Hematopoietic multipotent progenitor cell (in vitro differentiated cells): ENCODE results near the gene ACBD4. TPM values are rescaled to one million over a fixed set of nuclear protein-coding genes. Genes with fewer than 3 reads are reported as not detected.

ENCODE experiments used
- DNase-seq, 3 donors: peaks; one replicate each; pipeline ENCODE4 v3.0.0-alpha.2; 2011 to 2015; ENCODE audit warnings: low read depth in 2 of 3, low spot score in 2 of 3
- small RNA-seq: library from RNA; depleted of rRNA; stranded (forward); fragments of <200 nt; gene quantifications from one replicate; pipeline ENCODE3, GENCODE V24; 2012
- total RNA-seq: library from RNA; depleted of rRNA; stranded (reverse); fragments of >200 nt; gene quantifications from one replicate; pipeline ENCODE4 v1.2.3, GENCODE V29; 2012

ACBD4 gene
- total RNA-seq, 1 donor = 13.2 TPM

DNA sequence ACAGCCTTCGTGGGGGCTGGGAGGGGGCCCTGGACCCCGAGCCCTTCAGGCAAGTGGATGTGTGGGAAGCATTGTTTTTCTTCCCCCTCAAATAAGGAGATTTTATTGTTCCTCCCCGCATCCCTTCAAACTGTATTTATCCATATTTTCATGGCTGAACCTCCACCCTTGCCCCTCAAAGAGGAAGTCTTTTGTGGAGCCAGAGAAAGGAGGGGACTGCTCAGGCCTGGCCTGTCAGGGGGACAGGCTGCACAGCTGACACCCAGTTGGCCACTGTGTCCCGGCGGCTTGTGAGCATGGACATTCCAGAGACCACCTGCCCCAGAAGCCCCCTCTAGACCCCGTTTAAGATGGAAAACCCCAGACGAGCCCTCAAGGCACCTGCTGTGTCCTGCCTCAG is 42.1 kb downstream of the ACBD4 start:
- no peak for DNase-seq

- no peak for DNase-seq
Observed at GRCh38 chr17:45184144-45184543, 48.7 kb downstream of the ACBD4 start.

- no peak for DNase-seq
Observed at GRCh38 chr17:45186801-45187354, 51.4 kb downstream of the ACBD4 start.

DNA sequence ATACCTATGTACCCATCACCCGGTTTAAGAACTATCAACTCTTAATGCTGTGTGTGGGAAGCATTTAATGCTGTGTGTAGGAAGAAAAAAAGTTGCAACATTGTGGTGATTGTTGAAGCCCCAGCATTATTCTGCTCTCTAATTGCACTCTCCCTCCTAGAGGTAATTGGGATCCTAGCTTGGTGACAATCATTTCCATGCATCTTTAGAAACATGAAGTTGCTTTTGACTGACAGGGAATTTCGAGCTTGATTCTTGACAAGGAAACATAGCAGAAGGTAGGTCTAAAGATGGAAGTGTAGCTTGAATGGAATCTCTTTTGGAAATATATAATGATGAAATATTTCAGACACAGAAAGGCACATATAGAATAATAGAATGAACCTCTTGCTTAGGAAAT is 53.5 kb downstream of the ACBD4 start:
- DNase-seq = no peak

- DNase-seq = no peak
Observed at GRCh38 chr17:45190503-45191255, 55.2 kb downstream of the ACBD4 start.

Small RNAs within 50 kb of the gene (small RNA-seq; reads per million reads assigned to genes)
- gene MIR6784 = not detected

Other genes starting within 250 kb of the ACBD4 start
- 121 TPM for gene EFTUD2, start 236.2 kb upstream of the ACBD4 start, total RNA-seq
- gene GFAP, start 220.2 kb upstream of the ACBD4 start, total RNA-seq = not detected
- gene KIF18B, start 187.9 kb upstream of the ACBD4 start, total RNA-seq = 0.81 TPM
- gene C1QL1, start 167.4 kb upstream of the ACBD4 start, total RNA-seq = not detected
- 98.8 TPM for gene DCAKD, start 84.1 kb upstream of the ACBD4 start, total RNA-seq
- 46.0 TPM for gene NMT1, start 74.4 kb upstream of the ACBD4 start, total RNA-seq
- 8.1 TPM for gene PLCD3, start 3.2 kb upstream of the ACBD4 start, total RNA-seq
- 10.2 TPM for gene HEXIM1, start 12.8 kb downstream of the ACBD4 start, total RNA-seq
- 7.0 TPM for gene HEXIM2, start 26.2 kb downstream of the ACBD4 start, total RNA-seq
- gene FMNL1, start 86.2 kb downstream of the ACBD4 start, total RNA-seq = 149 TPM
- gene SPATA32, start 126.4 kb downstream of the ACBD4 start, total RNA-seq = 0.27 TPM
- 10.2 TPM for gene MAP3K14, start 181.3 kb downstream of the ACBD4 start, total RNA-seq